Chondrocyte (in vitro differentiated cells): ENCODE measurements around the gene ATL2. TPM values are rescaled to one million over a fixed set of nuclear protein-coding genes. Genes with fewer than 3 reads are reported as not detected.

ENCODE experiments used
- DNase-seq: peaks from one replicate; pipeline ENCODE4 v3.0.0; 2021; ENCODE audit warnings: mixed read lengths, low spot score
- H3K27ac Mint-ChIP-seq: one replicate; pipeline ENCODE4 v1.8.0; 2021; ENCODE audit warnings: mild to moderate bottlenecking, moderate library complexity, mixed read lengths; ENCODE audit not compliant: unreplicated experiment
- H3K27me3 Mint-ChIP-seq: 2 replicates; pipeline ENCODE4 v1.8.0; 2021; ENCODE audit warnings: low read depth, mixed read lengths
- H3K36me3 Mint-ChIP-seq: 2 replicates; pipeline ENCODE4 v1.8.0; 2021; ENCODE audit warnings: low read depth, mixed read lengths
- H3K4me1 Mint-ChIP-seq: 2 replicates; pipeline ENCODE4 v1.8.0; 2021; ENCODE audit warnings: low read depth, mild to moderate bottlenecking, mixed read lengths
- H3K4me3 Mint-ChIP-seq: one replicate; pipeline ENCODE4 v1.8.0; 2021; ENCODE audit warnings: mild to moderate bottlenecking, moderate library complexity, mixed read lengths; ENCODE audit not compliant: unreplicated experiment
- H3K9me3 Mint-ChIP-seq: 2 replicates; pipeline ENCODE4 v1.8.0; 2021; ENCODE audit warnings: low read depth, mixed read lengths
- total RNA-seq: library from RNA; stranded (reverse); gene quantifications from 3 replicates; pipeline ENCODE4 v1.2.1, GENCODE V29; 2021
- TF ChIP-seq, protein P1 (sequence below): fragments of 200-600 bp; sonication (generic); IDR thresholded peaks from 2 replicates; pipeline ENCODE4 v1.5.0; 2021; ENCODE audit warnings: antibody characterized with exemption, mild to moderate bottlenecking, moderate library complexity

Gene ATL2
- total RNA-seq, 1 donor from 2014 or later: 34.1 TPM

- Mint-ChIP-seq H3K9me3 (no peaks in the 10 kb centered on the region), H3K4me3 (no peak overlapping the region), H3K27ac (no peak overlapping the region), H3K36me3 (peaks cover 20% of the 10 kb centered on the region), H3K27me3 (no peaks in the 10 kb centered on the region), H3K4me1 (no peaks in the 10 kb centered on the region)
- TF ChIP-seq, protein P1, sequence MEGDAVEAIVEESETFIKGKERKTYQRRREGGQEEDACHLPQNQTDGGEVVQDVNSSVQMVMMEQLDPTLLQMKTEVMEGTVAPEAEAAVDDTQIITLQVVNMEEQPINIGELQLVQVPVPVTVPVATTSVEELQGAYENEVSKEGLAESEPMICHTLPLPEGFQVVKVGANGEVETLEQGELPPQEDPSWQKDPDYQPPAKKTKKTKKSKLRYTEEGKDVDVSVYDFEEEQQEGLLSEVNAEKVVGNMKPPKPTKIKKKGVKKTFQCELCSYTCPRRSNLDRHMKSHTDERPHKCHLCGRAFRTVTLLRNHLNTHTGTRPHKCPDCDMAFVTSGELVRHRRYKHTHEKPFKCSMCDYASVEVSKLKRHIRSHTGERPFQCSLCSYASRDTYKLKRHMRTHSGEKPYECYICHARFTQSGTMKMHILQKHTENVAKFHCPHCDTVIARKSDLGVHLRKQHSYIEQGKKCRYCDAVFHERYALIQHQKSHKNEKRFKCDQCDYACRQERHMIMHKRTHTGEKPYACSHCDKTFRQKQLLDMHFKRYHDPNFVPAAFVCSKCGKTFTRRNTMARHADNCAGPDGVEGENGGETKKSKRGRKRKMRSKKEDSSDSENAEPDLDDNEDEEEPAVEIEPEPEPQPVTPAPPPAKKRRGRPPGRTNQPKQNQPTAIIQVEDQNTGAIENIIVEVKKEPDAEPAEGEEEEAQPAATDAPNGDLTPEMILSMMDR: no peak
- no peak for DNase-seq
These were observed 68.3 kb downstream of the ATL2 start for GRCh38 chr2:38308821-38309220.

GRCh38 chr2:38301969-38302702 is 74.9 kb downstream of the ATL2 start:
- no peak overlapping the region for H3K27ac Mint-ChIP-seq
- DNase-seq: no peak
- no peaks in the 10 kb centered on the region for H3K27me3 Mint-ChIP-seq
- no peaks in the 10 kb centered on the region for H3K9me3 Mint-ChIP-seq
- no peaks in the 10 kb centered on the region for H3K4me1 Mint-ChIP-seq
- TF ChIP-seq, protein P1: no peak
- H3K4me3 Mint-ChIP-seq: no peak overlapping the region
- H3K36me3 Mint-ChIP-seq: peaks cover 27% of the 10 kb centered on the region

DNA sequence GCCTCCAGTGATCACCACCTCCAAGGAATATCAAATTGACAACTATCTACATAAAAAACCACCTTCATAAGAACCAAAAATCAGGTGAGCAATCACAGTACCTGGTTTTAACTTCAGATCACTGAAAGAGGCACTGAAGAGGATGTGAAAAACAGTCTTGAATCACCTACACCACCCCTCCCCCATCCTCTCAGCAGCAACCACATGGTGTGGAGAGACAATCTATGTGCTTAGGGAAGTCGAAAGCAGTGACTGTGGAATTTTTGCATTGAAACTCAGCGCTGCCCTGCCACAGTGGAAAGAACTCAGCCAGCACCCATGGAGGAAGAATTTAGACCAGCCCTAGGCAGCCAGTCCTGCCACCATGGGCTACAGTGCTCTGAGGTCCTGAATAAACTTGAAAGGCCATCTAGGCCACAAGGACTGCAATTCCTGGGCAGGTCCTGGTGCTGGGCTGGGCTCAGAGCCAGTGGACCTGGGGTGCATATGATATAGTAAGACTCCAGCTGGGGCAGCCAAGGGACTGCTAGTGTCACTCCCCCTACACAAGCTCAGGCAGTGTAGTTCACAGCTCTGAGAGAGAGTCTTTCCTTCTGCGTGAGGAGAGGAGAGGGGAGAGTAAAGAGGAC is 75.6 kb downstream of the ATL2 start:
- no peak overlapping the region for H3K27ac Mint-ChIP-seq
- TF ChIP-seq, protein P1: no peak
- no peak overlapping the region for H3K4me3 Mint-ChIP-seq
- H3K27me3 Mint-ChIP-seq: no peaks in the 10 kb centered on the region
- no peak for DNase-seq
- H3K36me3 Mint-ChIP-seq: peaks cover 30% of the 10 kb centered on the region
- H3K9me3 Mint-ChIP-seq: no peaks in the 10 kb centered on the region
- H3K4me1 Mint-ChIP-seq: no peaks in the 10 kb centered on the region

- TF ChIP-seq, protein P1: no peak
- Mint-ChIP-seq H3K4me3 (no peak overlapping the region), H3K4me1 (no peaks in the 10 kb centered on the region), H3K27ac (no peak overlapping the region), H3K9me3 (no peaks in the 10 kb centered on the region), H3K36me3 (peaks cover 28% of the 10 kb centered on the region), H3K27me3 (no peaks in the 10 kb centered on the region)
- DNase-seq: no peak
These were observed 78.5 kb downstream of the ATL2 start for GRCh38 chr2:38298539-38298938.

DNA sequence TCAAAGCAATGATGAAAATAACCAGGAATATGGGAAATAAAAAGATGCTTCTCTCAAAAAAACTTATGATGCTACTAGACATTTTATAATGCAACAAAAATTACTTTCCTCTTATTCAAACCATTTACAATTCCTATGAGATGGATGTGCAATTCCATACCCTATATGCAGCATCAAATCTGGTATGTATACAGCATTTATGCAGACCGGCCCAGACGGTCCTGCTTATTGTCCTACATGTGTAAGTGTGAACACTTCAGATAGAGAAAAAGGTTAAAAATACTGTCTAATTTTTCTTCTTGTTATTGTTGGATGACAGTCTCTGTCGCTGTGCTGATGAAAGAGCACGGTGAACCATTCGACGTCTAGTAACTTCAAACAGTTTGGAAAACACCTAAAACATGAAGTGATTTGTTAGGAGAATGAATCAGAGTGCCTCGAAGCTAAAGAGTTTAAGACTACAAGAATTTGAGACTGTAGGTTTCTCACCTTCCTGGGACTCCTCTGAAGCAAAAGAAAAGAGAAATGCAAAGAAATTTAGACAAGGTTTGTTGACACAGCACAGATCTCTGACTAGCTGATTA is 80.8 kb downstream of the ATL2 start:
- TF ChIP-seq, protein P1: no peak
- no peaks in the 10 kb centered on the region for H3K9me3 Mint-ChIP-seq
- H3K36me3 Mint-ChIP-seq: peaks cover 23% of the 10 kb centered on the region
- DNase-seq: no peak
- no peak overlapping the region for H3K4me3 Mint-ChIP-seq
- H3K27ac Mint-ChIP-seq: no peak overlapping the region
- no peaks in the 10 kb centered on the region for H3K27me3 Mint-ChIP-seq
- no peaks in the 10 kb centered on the region for H3K4me1 Mint-ChIP-seq
